Measurements from ENCODE around the gene SLF2. TPM values are rescaled to one million over a fixed set of nuclear protein-coding genes. Genes with fewer than 3 reads are reported as not detected.
A peak's percentile ranks its signal among the peaks of the same experiment; 100 is the strongest.

Gene SLF2
- total RNA-seq, 4 donors from 2014 or later: 8.3 to 23.3 (median 14.9) TPM

DNA sequence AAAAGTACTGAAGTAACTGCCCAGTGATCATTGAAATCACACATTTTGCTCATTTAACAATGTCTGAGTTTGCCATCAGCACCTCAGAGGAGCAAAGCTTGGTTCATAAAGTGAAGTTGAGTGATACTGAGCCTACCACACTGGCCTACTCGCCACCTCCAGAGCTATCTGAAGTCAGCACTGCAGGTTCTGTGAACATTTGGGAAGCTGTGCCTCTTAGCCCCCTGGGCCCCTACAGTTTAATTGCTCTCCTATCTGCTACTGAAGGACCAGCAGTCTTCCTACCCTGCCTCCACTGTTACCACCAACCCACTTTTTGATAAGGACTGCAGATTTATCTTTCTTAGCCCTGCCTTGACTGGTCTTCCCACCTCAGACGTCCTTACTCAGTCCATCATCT, 54.6 kb downstream of the SLF2 start:
- no peak overlapping the region for H3K4me3 ChIP-seq (ENCODE audit: low read depth, poor library complexity, severe bottlenecking)
- WGBS, 2 donors: 85 to 91% methylated on average over 2 of the region's 2 CpGs
- DNase-seq (ENCODE audit: low spot score in 2 of 2): no peak
- intact Hi-C loops (cut with DNase I; ENCODE audit: low total_unique reads): no loop called here
- no peak for TF ChIP-seq POLR2A (IDR thresholded peaks at IDR 0.05)
- TF ChIP-seq, protein P1, sequence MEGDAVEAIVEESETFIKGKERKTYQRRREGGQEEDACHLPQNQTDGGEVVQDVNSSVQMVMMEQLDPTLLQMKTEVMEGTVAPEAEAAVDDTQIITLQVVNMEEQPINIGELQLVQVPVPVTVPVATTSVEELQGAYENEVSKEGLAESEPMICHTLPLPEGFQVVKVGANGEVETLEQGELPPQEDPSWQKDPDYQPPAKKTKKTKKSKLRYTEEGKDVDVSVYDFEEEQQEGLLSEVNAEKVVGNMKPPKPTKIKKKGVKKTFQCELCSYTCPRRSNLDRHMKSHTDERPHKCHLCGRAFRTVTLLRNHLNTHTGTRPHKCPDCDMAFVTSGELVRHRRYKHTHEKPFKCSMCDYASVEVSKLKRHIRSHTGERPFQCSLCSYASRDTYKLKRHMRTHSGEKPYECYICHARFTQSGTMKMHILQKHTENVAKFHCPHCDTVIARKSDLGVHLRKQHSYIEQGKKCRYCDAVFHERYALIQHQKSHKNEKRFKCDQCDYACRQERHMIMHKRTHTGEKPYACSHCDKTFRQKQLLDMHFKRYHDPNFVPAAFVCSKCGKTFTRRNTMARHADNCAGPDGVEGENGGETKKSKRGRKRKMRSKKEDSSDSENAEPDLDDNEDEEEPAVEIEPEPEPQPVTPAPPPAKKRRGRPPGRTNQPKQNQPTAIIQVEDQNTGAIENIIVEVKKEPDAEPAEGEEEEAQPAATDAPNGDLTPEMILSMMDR (IDR thresholded peaks at IDR 0.05): no peak

DNA sequence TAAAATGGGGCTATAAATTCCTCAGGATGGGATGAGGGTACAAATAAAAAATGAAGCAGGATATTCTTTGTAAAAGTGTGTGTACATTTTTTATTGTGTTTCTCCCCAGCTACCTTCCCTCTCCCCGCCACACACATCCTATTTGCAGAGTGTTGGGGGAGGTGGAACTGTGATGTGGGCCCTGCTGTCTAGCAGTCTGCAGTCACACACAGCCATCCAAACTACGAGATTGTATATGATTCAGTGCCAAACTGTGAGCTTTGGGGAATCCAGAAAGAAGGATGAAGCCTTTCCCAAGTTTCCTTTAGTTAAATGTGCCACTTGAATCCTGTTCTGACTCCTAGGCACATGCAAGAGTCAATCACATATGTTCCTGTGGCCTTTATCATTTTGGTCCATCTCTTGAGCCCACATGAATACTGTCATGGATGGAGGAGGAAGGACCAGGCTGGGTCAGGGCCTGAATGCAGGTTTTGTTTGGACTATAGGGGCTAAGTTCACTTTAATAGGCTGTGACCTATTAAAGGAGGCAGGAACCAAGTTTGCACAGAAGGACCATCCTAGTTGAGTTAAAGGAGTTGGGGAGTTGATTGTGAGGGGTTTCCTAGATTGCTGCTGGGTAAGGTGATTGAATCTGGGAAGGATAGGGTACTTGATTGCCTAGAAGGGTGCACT, 55.4 kb downstream of the SLF2 start:
- 82 to 96% methylated on average over 2 of the region's 2 CpGs for WGBS, 2 donors
- intact Hi-C loops (cut with DNase I; ENCODE audit: low total_unique reads): no loop called here
- TF ChIP-seq, protein P1 (IDR thresholded peaks at IDR 0.05): no peak
- TF ChIP-seq POLR2A (IDR thresholded peaks at IDR 0.05): no peak
- H3K4me3 ChIP-seq (ENCODE audit: low read depth, poor library complexity, severe bottlenecking): no peak overlapping the region
- no peak for DNase-seq (ENCODE audit: low spot score in 2 of 2)

DNA sequence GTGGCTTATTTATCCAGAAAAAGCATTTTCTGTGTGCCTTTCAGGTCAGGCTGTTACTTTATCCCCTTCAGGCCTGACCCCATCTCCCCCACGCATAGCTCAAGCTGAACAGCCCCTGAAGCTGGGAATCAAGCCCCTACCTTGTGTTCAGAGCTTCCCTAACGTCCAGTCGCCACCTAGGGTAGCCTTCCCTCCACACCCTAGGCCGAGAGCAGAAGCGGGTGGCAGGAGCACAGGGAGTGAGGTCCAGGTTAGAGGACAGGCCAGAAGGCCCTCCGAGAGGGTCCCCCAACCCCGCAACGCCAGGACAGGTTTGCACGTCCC, 56.1 kb downstream of the SLF2 start:
- 24 to 31% methylated on average over 9 of the region's 9 CpGs for WGBS, 2 donors
- intact Hi-C loops (cut with DNase I; ENCODE audit: low total_unique reads): no loop called here
- TF ChIP-seq, protein P1 (IDR thresholded peaks at IDR 0.05): no peak
- TF ChIP-seq POLR2A (IDR thresholded peaks at IDR 0.05): no peak
- H3K4me3 ChIP-seq (ENCODE audit: low read depth, poor library complexity, severe bottlenecking): no peak overlapping the region
- DNase-seq (ENCODE audit: low spot score in 2 of 2): no peak

DNA sequence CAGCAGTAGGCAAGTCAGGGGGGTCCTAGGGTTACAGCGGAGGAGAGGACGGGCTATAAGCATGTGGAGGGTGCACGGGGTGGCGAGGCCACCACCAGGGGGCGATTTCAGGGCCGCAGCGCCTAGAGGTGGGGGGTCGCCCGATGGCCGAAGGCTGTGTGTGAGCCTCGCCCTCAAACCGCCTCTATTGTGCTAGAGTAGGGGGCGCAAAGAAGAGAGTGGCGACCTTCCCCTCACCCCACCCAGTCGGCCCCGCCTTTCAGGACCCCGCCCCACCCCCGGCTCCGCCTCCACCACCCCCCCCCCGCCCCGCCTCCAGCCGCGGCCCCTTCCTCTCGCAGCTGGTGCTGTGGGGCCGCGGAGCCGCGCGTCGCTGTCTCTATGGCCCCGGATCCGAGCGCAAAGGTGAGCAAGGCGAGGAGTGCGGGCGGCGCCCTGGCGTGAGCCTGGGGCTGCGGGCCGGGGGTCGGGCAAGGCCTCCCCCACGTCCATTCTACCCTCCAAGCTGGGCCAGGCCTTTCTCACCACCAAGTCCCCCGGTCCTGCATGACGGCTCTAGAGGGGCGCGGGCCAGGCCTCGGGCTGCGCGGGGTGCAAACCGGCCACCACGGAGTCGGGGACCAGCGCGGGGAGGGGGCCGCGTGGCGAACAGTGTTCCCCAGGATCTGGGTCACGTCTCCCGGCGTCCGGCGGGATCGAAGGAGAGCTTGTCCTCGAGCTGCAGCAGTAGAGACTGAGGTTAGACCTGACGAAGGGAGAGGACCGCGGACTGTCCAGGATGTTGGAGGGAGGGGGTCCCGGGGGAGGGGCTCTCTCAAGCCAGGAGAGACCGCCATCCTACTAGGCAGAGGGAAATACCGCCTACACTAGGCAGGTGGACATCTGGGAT, 56.7 kb downstream of the SLF2 start, which contains the start of gene SEMA4G:
Gene SEMA4G, plus strand, starts transcription at position 318 of the 889 bp plus-strand sequence. CDS start 3,409 bp downstream, outside the sequence.
- WGBS, 2 donors: 3 to 4% methylated on average over 43 to 67 of the region's 70 CpGs
- no peak for TF ChIP-seq POLR2A (IDR thresholded peaks at IDR 0.05)
- TF ChIP-seq, protein P1 (IDR thresholded peaks at IDR 0.05): no peak
- intact Hi-C loops (cut with DNase I; ENCODE audit: low total_unique reads): no loop called here
- peak in 1 of 2 donors; percentile 90 for DNase-seq (ENCODE audit: low spot score in 2 of 2)
- H3K4me3 ChIP-seq (ENCODE audit: low read depth, poor library complexity, severe bottlenecking): peak within 1 kb of the TSS; percentile 43

DNA sequence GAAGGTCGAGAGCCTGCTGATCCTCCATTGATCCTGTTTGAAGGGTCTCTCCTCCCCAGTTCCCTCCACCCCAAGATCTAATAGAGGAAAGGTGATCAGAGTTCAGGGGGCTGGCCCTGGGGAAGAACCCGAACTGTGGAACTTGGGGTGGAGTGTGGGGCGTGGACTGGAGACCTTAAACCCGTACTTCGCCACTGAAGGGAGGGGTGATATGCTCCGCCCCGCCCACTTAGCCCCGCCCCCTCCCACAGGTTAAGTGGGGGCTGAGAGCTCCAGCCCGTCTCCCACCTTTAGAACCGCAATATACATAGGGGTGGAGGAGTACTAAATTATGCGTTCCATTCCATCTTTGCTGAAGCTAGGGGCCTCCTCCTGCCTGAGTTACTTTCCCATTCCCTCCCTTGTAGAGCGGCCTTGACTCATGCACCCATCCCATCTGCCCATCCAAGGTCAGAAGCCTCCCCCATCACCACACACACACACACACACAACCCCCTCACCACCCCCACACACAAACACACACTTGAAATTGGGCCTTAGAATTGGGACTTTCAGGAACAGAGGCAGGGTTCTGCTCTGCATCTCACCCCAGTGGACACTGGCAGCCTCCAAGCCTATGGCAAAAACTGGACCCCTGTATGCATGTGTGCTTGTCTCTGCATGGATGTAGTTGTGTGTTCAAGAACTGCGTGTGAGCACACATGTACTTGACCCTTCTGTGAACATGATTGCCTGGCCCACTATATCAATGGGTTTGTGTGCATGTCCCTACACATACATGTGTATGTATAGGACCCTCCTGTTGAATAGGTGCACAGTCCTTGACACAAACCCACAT, 57.5 kb downstream of the SLF2 start:
- no peak for TF ChIP-seq POLR2A (IDR thresholded peaks at IDR 0.05)
- TF ChIP-seq, protein P1 (IDR thresholded peaks at IDR 0.05): no peak
- intact Hi-C loops (cut with DNase I; ENCODE audit: low total_unique reads): no loop called here
- H3K4me3 ChIP-seq (ENCODE audit: low read depth, poor library complexity, severe bottlenecking): no peak overlapping the region
- no peak for DNase-seq (ENCODE audit: low spot score in 2 of 2)
- WGBS, 2 donors: 35 to 44% methylated on average over 13 of the region's 13 CpGs

Measured in lower leg skin (tissue), 4 donors.